PC-9 (cell line): Measurements from ENCODE around the gene DIPK2A.

Experiments
- CTCF ChIP-seq: fragments of 200-600 bp; sonication (generic); conservative IDR thresholded peaks from 2 replicates; pipeline ENCODE4 v1.6.1; 2017; ENCODE audit warnings: mixed run types, antibody characterized with exemption, mild to moderate bottlenecking, moderate library complexity
- EZH2 ChIP-seq: fragments of 200-600 bp; sonication (generic); IDR thresholded peaks from 2 replicates; pipeline ENCODE4 v1.8.0; 2017; ENCODE audit warnings: antibody characterized with exemption, low read depth

- TF ChIP-seq EZH2, result no peak
- no peak for TF ChIP-seq CTCF
Measured at GRCh38 chr3:144003051-144003450, 31.4 kb downstream of the DIPK2A start.
